ENCODE data around the gene SMPD1. TPM values are rescaled to one million over a fixed set of nuclear protein-coding genes. Genes with fewer than 3 reads are reported as not detected.

Gene SMPD1
- total RNA-seq, 1 experiment from 2014 or later: 2.8 TPM

- intact Hi-C loops (cut with micrococcal nuclease): loop anchor here (1.0 to 10.0 kb wide), 5 partner anchors 55 to 539 kb away; no protein-coding TSS in a partner anchor
- ATAC-seq (peak; percentile 81), DNase-seq (ENCODE audit: low read depth, low spot score) (peak; percentile 88)
- H3K4me3 ChIP-seq (replicated peaks in 1 of 2; ENCODE audit: low read depth in 1 of 2, low read length in 2 of 2): no peak overlapping the region
- no peaks in the 10 kb centered on the region for H3K27me3 ChIP-seq (ENCODE audit: insufficient read depth, low read length)
- no peak overlapping the region for H3K27ac ChIP-seq (ENCODE audit: low read depth, low read length)
- H3K4me1 ChIP-seq (ENCODE audit: control insufficient read depth in 1 of 2, insufficient read depth in 2 of 2, low read length in 2 of 2): peaks cover 5 to 16% of the 10 kb centered on the region in 2 experiments; a peak in 3 of 4 replicates
- 0 out of 2 replicates have a peak, but pooled peaks cover 3% of the 10 kb centered on the region for H3K9me2 ChIP-seq (ENCODE audit: insufficient read depth)
- RAD21 ChIA-PET (ENCODE audit: low non-redundant PET in 1 of 2, low total read pairs in 2 of 2, uncharacterized antibody in 2 of 2, unreplicated experiment in 2 of 2): interaction anchor here in 1 of 2 experiments (0.7 to 0.9 kb wide), 2 partner anchors 9 to 33 kb away, joined by 3 read pairs; partner anchors contain the start of gene CAVIN3
- H3K79me2 ChIP-seq (ENCODE audit: insufficient read depth, low read length): no peaks in the 10 kb centered on the region
- no TSS peak for BruUV-seq (replicated peaks)
- CTCF ChIA-PET: interaction anchor here (0.6 to 5.1 kb wide), 22 partner anchors 8 to 877 kb away, joined by 3 to 67 read pairs (median 5); partner anchors contain the start of genes APBB1, CAVIN3, FHIP1B and TRIM5
- H3K4me2 ChIP-seq (ENCODE audit: low read length): no peak overlapping the region
- no peak overlapping the region for H2AFZ ChIP-seq (ENCODE audit: low read depth, low read length, poor library complexity, severe bottlenecking)
- H4K20me1 ChIP-seq (ENCODE audit: insufficient read depth): no peaks in the 10 kb centered on the region
- no peaks in the 10 kb centered on the region for H3K36me3 ChIP-seq (ENCODE audit: control insufficient read depth in 1 of 2, insufficient read depth in 2 of 2, low read length in 2 of 2)
- H3K9me3 ChIP-seq (ENCODE audit: control insufficient read depth in 1 of 2, insufficient read depth in 1 of 2, low read depth in 1 of 2, low read length in 2 of 2): no peaks in the 10 kb centered on the region
- POLR2A ChIA-PET: interaction anchor here (1.4 kb wide), 1 partner anchor 10 kb away, joined by 4 read pairs; no protein-coding TSS in a partner anchor
- TF ChIP-seq POLR2AphosphoS5 (IDR thresholded peaks at IDR 0.05; ENCODE audit: low read depth, low read length): 0 out of 2 replicates have a peak, but pooled peaks have one; percentile 51
- TF ChIP-seq, protein P1, sequence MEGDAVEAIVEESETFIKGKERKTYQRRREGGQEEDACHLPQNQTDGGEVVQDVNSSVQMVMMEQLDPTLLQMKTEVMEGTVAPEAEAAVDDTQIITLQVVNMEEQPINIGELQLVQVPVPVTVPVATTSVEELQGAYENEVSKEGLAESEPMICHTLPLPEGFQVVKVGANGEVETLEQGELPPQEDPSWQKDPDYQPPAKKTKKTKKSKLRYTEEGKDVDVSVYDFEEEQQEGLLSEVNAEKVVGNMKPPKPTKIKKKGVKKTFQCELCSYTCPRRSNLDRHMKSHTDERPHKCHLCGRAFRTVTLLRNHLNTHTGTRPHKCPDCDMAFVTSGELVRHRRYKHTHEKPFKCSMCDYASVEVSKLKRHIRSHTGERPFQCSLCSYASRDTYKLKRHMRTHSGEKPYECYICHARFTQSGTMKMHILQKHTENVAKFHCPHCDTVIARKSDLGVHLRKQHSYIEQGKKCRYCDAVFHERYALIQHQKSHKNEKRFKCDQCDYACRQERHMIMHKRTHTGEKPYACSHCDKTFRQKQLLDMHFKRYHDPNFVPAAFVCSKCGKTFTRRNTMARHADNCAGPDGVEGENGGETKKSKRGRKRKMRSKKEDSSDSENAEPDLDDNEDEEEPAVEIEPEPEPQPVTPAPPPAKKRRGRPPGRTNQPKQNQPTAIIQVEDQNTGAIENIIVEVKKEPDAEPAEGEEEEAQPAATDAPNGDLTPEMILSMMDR (IDR thresholded peaks at IDR 0.05 in 2 of 3, conservative IDR thresholded peaks at IDR 0.05 in 1 of 3; ENCODE audit: borderline replicate concordance in 1 of 3, insufficient read depth in 1 of 3, low read depth in 2 of 3, low read length in 2 of 3): peak; percentile 92 to 99 (median 98)
- no peak for TF ChIP-seq YY1 (IDR thresholded peaks at IDR 0.05; ENCODE audit: extremely low read depth, insufficient replicate concordance, low read depth, low read length)
- TF ChIP-seq POLR2A (IDR thresholded peaks at IDR 0.05; ENCODE audit: borderline replicate concordance, extremely low read depth, insufficient read depth, insufficient read length): no peak
- peak; percentile 99 for TF ChIP-seq RAD21 (IDR thresholded peaks at IDR 0.05; ENCODE audit: low read depth)
- TF ChIP-seq SP1 (IDR thresholded peaks at IDR 0.05; ENCODE audit: low read depth): no peak
- H3K9ac ChIP-seq (ENCODE audit: low read length): no peak overlapping the region
Observed at GRCh38 chr11:6353367-6353987, 36.8 kb upstream of the SMPD1 start.

All from HCT116 (cell line).